ACHN (cell line): ENCODE measurements around the gene FLCN.

Experiments used
- DNase-seq: peaks from one replicate; pipeline ENCODE4 v3.0.0-alpha.2; 2015
- in situ Hi-C: cut with HindIII; loops from 2 replicates; pipeline ENCODE4 v1.10.0; 2017; ENCODE audit warnings: low sequenced_read_pairs, low pct_ligation_motif_present, low pct_unique_long_range_greater_than_20kb

FLCN gene

GRCh38 chr17:17176341-17176740, 60.6 kb downstream of the FLCN start:
- in situ Hi-C loops = no loop called here

GRCh38 chr17:17175917-17176316, 61.1 kb downstream of the FLCN start:
- no peak for DNase-seq
- in situ Hi-C loops = no loop called here

More at GRCh38 chr17:17176341-17176740, 60.6 kb downstream of the FLCN start:
- DNase-seq = no peak

- in situ Hi-C loops = no loop called here
- DNase-seq = no peak
Measured at GRCh38 chr17:17175340-17175739, 61.6 kb downstream of the FLCN start.

- in situ Hi-C loops = no loop called here
Measured at GRCh38 chr17:17173921-17174320, 63.0 kb downstream of the FLCN start.

DNA sequence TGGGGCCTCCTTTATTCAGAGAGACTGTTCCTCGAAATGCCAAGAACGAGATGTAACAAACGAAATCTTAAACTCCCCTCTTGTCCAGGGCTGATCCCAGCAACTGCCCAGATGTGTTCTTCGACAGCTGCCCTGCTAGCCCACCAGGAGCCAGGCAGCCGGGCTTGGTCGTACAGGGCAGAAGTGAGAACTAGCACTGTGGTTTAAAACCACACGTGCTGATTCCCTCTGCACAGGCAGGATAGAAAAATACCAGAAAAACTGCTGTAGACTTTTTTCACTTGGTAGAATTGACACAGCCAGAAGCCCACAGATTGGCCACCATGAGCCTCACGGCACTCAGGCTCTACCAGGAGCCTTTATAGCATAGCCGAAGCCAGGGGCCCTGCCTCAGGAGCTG, 64.0 kb downstream of the FLCN start:
- in situ Hi-C loops = no loop called here
- no peak for DNase-seq

More at GRCh38 chr17:17173921-17174320, 63.0 kb downstream of the FLCN start:
- no peak for DNase-seq

DNA sequence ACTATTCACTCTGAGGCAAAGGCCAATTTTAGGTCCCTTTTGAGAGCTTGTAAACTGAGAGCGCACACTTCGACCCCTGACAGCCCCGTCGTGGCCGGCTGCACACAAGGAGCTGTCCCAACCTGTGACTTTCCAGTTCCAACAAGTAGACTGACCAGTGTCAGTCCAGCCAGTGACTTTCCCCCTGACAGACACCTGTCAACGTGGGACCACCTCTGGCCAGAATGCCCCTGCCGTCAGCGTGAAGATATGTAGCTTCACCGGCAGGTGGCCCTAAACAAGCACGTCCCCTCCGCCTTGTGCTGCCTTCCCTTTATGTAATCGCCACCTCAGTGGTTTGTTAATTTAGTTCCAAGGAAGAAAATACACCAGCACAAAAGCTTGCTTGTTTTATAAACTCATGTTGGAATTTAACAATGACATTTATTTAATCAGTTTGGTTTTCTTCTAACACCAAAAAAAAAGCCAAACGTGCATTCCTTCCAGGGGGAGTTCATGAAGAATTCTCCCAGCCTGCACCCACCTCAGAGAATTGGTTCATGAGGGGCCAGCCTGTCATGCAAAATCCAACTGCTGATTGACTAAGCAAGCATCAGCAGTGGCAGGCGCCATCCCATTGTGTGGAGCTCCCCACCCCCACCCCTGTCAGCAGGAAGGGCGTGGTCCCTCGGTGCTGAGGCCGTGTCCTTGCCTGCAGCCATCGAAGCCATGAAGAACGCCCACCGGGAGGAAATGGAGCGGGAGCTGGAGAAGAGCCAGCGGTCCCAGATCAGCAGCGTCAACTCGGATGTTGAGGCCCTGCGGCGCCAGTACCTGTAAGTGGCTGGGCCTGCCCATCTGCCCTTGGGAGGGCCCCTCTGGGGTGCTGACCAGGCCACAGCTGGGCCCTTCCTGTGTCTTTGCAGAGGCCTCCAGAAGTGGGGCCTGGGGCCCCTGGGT, 64.7 kb downstream of the FLCN start:
- no peak for DNase-seq
- in situ Hi-C loops = no loop called here

DNA sequence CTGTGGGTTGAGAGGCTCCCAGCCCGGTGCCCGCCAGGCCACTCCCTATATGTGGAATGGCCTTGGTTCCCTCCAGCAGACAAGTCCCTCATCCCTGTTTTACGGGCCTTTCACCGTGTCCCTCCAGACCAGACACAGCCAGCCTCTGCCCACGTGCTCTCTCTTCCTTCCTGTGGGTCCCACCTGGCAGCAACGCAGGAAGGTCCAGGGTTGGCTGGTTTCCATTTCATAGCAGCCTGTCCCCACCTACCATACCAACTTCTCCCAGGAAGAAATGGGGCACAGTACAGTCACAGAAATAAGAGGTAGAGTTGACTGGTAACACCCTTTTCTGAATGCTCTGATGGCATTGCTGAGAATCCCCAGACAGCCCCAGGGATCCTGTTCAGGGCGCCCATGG, 65.8 kb downstream of the FLCN start:
- in situ Hi-C loops = no loop called here
- no peak for DNase-seq

DNA sequence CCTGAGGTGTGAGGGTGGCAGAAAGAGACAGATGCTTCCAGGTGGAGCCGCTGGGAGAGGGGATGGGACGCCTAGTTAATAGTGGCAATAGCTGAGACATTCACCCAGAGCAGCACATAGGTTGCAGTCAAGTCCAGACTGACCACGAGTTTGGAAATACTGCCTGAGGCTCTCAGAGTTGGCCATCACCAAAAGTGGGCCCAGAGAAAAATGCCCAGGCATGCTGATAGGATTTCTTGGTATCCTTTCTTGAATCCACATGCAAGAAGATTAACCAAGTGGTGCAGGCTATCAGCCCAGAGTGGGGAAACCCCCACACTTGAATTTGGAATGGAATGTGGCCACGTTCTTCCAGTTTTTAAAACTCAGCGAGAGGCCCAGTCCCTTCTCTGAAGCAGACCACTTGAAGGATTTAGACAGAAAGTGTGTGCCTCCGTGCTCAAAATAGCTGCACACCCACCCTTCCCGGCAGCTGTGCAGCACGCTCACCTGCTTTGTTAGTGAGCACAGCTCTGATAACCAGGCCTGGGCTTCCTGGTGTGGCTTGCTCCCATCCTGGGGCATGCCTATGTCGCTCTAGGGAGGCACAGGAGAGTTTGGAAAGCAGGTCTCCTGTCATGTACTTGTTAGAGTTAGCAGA, 66.5 kb downstream of the FLCN start:
- no peak for DNase-seq
- in situ Hi-C loops = no loop called here

DNA sequence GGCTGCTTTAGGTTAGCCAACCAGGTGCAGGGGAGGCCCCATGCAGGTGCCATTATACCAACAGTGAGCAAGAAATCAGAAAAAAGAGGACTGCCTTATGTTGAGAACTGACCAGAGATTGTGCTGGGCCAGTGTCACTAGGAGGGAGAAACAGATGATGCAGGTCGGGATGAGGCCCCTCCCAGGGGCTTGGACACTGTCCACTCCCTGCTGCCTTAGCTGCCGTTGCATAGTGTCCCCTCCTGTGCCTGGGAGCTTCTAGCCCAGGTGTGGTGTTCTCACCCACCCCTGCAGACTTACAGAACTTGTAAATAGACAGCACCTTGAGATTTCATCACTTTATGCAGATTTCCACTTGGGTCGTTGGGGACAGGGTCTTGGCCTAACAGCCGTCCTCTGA, 67.6 kb downstream of the FLCN start:
- no peak for DNase-seq
- in situ Hi-C loops = no loop called here

- in situ Hi-C loops = no loop called here
- no peak for DNase-seq
Measured at GRCh38 chr17:17168401-17168800, 68.6 kb downstream of the FLCN start.

- in situ Hi-C loops = no loop called here
- no peak for DNase-seq
Measured at GRCh38 chr17:17167986-17168385, 69.0 kb downstream of the FLCN start.

DNA sequence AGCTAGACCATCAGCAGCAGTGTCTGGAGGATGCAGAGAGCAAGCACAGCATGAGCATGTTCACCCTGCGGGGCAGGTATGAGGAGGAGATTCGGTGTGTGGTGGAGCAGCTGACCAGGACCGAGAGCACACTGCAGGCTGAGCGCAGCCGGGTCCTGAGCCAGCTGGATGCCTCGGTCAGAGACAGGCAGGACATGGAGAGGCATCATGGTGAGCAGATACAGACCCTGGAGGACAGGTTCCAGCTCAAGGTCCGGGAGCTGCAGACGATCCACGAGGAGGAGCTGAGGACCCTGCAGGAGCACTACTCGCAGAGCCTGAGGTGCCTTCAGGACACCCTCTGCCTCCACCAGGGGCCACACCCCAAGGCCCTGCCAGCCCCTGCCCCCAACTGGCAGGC, 69.6 kb downstream of the FLCN start:
- no peak for DNase-seq
- in situ Hi-C loops = no loop called here

DNA sequence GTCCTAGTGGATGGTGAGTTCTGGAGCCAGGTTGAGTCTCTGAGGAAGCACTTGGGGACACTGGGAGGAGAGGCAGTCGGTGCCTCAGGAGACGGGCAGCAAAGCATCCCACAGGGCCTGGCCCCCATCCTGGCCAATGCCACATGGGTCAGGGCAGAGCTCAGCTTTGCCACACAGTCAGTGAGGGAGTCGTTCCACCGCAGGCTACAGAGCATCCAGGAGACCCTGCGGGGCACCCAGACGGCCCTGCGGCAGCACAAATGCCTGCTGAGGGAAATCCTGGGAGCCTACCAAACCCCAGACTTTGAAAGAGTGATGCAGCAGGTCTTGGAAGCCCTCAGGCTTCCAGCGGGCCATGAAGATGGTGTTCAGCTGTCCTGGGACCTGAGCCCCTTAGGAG, 70.5 kb downstream of the FLCN start:
- DNase-seq = no peak

GRCh38 chr17:17165666-17166308, 71.2 kb downstream of the FLCN start:
- in situ Hi-C loops = no loop called here
- DNase-seq = no peak

More for the DNA sequence above, 70.5 kb downstream of the FLCN start:
- in situ Hi-C loops = no loop called here

DNA sequence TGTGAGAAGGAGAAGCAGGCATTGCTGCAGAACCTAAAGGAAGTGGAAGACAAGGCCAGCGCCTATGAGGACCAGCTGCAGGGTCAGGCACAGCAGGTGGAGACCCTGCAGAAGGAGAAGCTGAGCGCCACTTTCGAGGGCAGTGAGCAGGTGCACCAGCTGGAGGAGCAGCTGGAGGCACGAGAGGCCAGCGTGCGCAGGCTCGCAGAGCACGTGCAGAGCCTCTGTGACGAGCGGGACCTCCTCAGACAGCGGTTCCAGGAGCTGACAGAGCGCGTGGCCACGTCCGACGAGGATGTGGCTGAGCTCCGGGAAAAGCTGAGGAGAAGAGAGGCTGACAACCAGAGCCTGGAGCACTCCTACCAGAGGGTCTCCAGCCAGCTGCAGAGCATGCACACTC, 72.3 kb downstream of the FLCN start:
- DNase-seq = no peak
- in situ Hi-C loops = no loop called here

DNA sequence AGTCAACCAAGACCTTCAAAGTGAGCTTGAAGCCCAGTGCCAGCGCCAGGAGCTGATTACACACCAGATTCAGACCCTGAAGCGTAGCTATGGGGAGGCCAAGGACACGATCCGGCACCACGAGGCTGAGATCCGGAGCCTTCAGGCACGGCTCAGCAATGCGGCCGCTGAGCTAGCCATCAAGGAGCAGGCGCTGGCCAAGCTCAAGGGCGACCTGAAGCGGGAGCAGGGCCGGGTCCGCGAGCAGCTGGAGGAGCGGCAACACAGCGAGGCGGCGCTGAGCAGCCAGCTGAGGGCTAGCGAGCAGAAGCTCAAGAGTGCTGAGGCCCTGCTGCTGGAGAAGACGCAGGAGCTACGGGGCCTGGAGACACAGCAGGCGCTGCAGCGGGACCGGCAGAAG, 72.8 kb downstream of the FLCN start:
- no peak for DNase-seq
- in situ Hi-C loops = no loop called here
